Stomach smooth muscle (tissue), 2 donors: ENCODE data around the gene PXK.

Experiments
- H3K27ac ChIP-seq: one replicate; pipeline ENCODE4 v1.7.0; 2013; ENCODE audit warnings: mild to moderate bottlenecking, low read length, inconsistent platforms
- H3K27me3 ChIP-seq, 2 donors: one replicate each; pipeline ENCODE4 v1.7.0; 2013; ENCODE audit warnings: low read length in 2 of 2; ENCODE audit not compliant: insufficient read depth in 2 of 2, control insufficient read depth in 1 of 2
- H3K36me3 ChIP-seq, 2 donors: one replicate each; pipeline ENCODE4 v1.7.0; 2013; ENCODE audit warnings: low read length in 2 of 2; ENCODE audit not compliant: control insufficient read depth in 2 of 2, insufficient read depth in 2 of 2
- H3K4me1 ChIP-seq: one replicate; pipeline ENCODE4 v1.7.0; 2013; ENCODE audit warnings: low read length; ENCODE audit not compliant: control insufficient read depth, insufficient read depth
- H3K4me3 ChIP-seq, 2 donors: one replicate each; pipeline ENCODE4 v1.7.0; 2013; ENCODE audit warnings: low read length in 2 of 2
- H3K9ac ChIP-seq, 2 donors: one replicate each; pipeline ENCODE4 v1.7.0; 2013; ENCODE audit warnings: low read length in 2 of 2, mild to moderate bottlenecking in 1 of 2
- H3K9me3 ChIP-seq, 2 donors: one replicate each; pipeline ENCODE4 v1.7.0; 2013; ENCODE audit warnings: low read length in 2 of 2; ENCODE audit not compliant: control insufficient read depth in 2 of 2
- donor health status: healthy.
- donor health status: Pancreatic carcinoma.

Gene PXK

DNA sequence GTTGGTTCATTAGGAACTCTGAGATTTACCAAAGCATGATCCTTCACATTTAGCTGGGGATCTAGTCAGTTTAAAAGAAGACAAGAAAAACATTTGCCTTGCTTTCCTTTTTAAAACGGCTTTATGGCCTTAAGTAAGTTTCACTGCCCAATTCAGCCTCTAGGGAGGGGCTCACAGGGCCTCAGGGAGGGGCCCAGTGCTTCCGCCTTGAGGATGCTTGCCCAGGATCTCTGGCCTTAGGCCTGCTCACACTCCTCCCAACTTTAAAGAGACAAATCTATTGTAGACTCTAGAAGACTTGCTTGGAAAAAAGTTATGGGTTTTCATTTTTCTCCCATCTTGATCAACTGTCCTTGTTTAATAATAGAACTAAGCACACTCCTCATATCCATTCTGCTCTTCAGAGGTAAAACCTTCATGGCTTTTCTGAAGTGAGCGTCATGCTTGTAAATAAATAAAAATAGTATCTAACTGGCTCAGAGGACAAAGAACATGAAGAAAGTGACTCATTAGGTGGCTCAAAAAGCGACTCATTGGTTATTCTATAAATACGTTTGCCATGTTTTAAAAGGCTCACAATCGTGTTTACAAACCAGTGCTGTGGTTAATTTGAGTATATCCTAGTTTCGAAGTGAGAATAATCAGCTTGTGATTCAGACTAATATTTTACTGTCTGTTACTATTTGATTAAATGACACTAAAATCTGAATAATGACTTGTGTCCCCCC, 87.3 kb downstream of the PXK start:
- no peaks in the 10 kb centered on the region for H3K27me3 ChIP-seq
- H3K9me3 ChIP-seq: no peaks in the 10 kb centered on the region
- peaks cover 25 to 31% of the 10 kb centered on the region in 2 donors for H3K36me3 ChIP-seq
- peaks cover 4% of the 10 kb centered on the region for H3K4me1 ChIP-seq
- no peak overlapping the region for H3K4me3 ChIP-seq
- H3K27ac ChIP-seq: peak overlapping the region; percentile 11
- peak overlapping the region in 1 of 2 donors; percentile 36 for H3K9ac ChIP-seq

- no peak overlapping the region for H3K27ac ChIP-seq
- H3K9me3 ChIP-seq: no peaks in the 10 kb centered on the region
- no peak overlapping the region for H3K9ac ChIP-seq
- no peak overlapping the region for H3K4me3 ChIP-seq
- H3K36me3 ChIP-seq: peaks cover 29 to 36% of the 10 kb centered on the region in 2 donors
- no peaks in the 10 kb centered on the region for H3K27me3 ChIP-seq
- peaks cover 2% of the 10 kb centered on the region for H3K4me1 ChIP-seq
These were observed 88.3 kb downstream of the PXK start for GRCh38 chr3:58421004-58421403.

GRCh38 chr3:58422756-58423325, 90.1 kb downstream of the PXK start:
- Histone ChIP-seq H3K9me3 (no peaks in the 10 kb centered on the region), H3K4me3 (no peak overlapping the region), H3K9ac (no peak overlapping the region), H3K36me3 (peaks cover 38 to 43% of the 10 kb centered on the region in 2 donors), H3K27me3 (no peaks in the 10 kb centered on the region), H3K27ac (no peak overlapping the region), H3K4me1 (peaks cover 2% of the 10 kb centered on the region)

DNA sequence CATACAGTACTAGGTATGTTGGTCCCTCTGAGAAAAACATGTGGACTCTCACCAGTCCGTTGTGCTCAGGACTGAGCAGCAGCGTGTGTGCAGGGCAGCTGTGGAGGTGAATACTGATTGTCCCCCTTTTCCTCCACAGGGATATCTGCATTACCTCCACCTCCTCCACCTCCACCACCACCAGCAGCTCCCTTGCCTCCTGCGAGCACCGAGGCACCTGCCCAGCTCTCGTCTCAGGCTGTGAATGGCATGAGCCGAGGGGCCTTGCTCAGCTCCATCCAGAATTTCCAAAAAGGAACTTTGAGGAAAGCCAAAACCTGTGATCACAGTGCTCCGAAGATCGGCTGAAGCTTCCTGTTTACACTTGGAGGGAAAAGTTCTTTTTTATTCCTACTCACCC, 91.9 kb downstream of the PXK start:
- Histone ChIP-seq H3K4me1 (peaks cover 2% of the 10 kb centered on the region), H3K27ac (no peak overlapping the region), H3K9me3 (no peaks in the 10 kb centered on the region), H3K4me3 (no peak overlapping the region), H3K36me3 (peaks cover 52 to 60% of the 10 kb centered on the region in 2 donors), H3K9ac (peak overlapping the region in 1 of 2 donors; percentile 10), H3K27me3 (no peaks in the 10 kb centered on the region)

DNA sequence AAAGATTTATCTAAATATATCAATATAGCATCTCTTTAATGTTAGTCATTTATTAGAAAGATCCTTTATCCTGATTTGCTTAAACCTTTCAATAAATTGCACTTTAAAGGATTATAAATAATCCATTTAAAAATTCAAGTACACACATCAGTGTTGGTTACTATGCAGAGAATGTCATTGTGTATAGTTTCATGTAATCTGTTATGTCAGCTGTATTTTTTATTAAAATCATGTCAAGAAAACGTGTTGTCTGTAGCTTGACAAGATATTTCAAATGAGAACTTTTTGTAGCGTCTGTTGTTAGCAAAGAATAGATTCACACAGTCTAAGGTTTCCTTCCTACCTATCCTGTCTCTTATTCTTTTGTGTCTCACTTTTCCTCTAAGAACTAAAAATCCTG, 93.1 kb downstream of the PXK start:
- Histone ChIP-seq H3K9me3 (no peaks in the 10 kb centered on the region), H3K36me3 (peaks cover 63 to 70% of the 10 kb centered on the region in 2 donors), H3K4me1 (peaks cover 2% of the 10 kb centered on the region), H3K4me3 (no peak overlapping the region), H3K27me3 (no peaks in the 10 kb centered on the region), H3K9ac (no peak overlapping the region), H3K27ac (no peak overlapping the region)

- Histone ChIP-seq H3K9me3 (no peaks in the 10 kb centered on the region), H3K36me3 (peaks cover 60 to 69% of the 10 kb centered on the region in 2 donors), H3K4me3 (no peak overlapping the region), H3K27ac (no peak overlapping the region), H3K27me3 (no peaks in the 10 kb centered on the region), H3K9ac (no peak overlapping the region), H3K4me1 (peaks cover 7% of the 10 kb centered on the region)
These were observed 95.1 kb downstream of the PXK start for GRCh38 chr3:58427661-58428361.

- Histone ChIP-seq H3K27me3 (no peaks in the 10 kb centered on the region), H3K9ac (peak overlapping the region in 1 of 2 donors; percentile 7), H3K4me3 (no peak overlapping the region), H3K27ac (no peak overlapping the region), H3K36me3 (peaks cover 46 to 54% of the 10 kb centered on the region in 2 donors), H3K4me1 (peaks cover 14% of the 10 kb centered on the region), H3K9me3 (no peaks in the 10 kb centered on the region)
These were observed 97.0 kb downstream of the PXK start for GRCh38 chr3:58429657-58430056.

DNA sequence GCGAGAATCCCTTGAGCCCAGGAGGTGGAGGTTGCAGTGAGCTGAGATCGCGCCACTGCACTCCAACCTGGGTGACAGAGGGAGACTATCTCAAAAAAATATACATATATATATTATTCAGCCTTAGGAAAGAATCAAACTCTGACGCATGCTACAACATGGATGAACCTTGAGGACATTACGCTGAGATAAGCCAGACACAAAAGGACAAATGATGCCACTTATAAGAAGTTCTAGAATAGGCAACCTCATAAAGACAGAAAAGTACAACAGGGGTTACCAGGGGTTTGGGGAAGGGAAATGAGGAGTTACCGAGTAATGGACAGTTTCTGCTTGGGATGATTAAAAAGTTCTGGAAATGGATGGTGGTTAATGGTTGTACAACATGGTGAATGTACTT, 100.2 kb downstream of the PXK start:
- Histone ChIP-seq H3K9ac (peak overlapping the region; percentile 78 to 91), H3K9me3 (no peaks in the 10 kb centered on the region), H3K36me3 (peaks cover 31 to 36% of the 10 kb centered on the region in 2 donors), H3K4me1 (peaks cover 22% of the 10 kb centered on the region), H3K27ac (peak overlapping the region; percentile 85), H3K27me3 (no peaks in the 10 kb centered on the region), H3K4me3 (peak overlapping the region; percentile 92 to 93)

DNA sequence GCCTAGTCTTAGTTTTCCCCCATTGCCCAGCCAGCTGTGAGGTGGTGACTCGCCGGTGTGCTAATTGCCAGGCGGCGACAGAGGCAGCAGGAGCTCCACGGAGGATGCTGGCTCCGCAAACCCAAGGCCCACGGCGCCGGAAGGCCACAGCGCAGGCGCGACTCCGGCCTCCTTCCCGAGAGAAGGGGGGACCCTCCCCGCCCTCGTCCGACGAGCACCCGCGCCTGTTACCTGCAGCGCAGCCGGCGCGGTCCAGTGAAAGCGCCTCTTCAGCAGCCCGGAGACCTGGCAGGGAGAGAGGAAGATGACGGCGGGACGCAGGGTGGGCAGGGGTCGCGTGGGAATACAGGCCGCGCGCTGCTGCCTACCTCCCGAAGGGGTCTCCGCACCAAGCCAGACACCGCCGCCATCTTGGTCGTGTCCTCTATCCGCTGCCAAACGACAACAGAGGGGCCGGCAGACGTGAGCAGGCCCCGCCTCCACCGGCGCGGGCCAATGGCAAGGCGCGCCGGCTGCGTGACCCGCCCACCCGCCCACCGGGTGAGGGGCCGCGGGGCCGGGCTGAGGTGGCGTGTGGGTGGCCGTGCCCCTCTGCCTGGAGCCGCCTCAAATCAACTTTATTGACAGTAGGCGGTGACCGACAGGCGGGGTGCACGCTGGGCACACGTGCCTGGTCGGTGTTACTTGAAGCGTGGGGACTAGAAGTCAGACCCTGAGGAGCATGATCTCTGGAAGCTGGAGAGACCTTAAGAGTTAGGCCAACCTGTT, 100.9 kb downstream of the PXK start, which contains the start of gene PDHB:
TSS of gene PDHB (minus strand) at position 433 of the 768 bp plus-strand sequence. CDS start at position 410, 23 bp downstream.
- Histone ChIP-seq H3K27ac (peak within 1 kb of the TSS; percentile 85), H3K4me3 (peak within 1 kb of the TSS; percentile 92 to 93), H3K9me3 (no peaks in the 10 kb centered on the region), H3K4me1 (peaks cover 22% of the 10 kb centered on the region), H3K9ac (peak within 1 kb of the TSS; percentile 78 to 91), H3K36me3 (peaks cover 25 to 29% of the 10 kb centered on the region in 2 donors), H3K27me3 (no peaks in the 10 kb centered on the region)

DNA sequence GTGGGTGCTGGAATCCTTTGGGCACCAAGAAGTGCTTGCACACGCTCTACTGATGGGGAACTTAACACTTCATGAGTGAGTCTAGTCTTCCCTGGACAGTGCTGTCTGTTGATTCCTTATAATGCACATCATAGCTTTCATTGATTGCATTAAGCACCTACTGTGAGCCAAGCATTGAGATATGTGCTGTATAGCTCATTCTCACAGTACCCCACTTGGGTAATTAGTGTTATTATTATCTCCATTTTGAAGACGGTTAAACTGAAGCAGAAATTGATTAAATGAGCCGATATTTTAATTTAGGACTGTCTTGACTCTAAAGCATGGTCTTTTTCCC, 101.4 kb downstream of the PXK start:
- Histone ChIP-seq H3K4me3 (peak overlapping the region; percentile 48 to 93), H3K9me3 (no peaks in the 10 kb centered on the region), H3K4me1 (peaks cover 22% of the 10 kb centered on the region), H3K27me3 (no peaks in the 10 kb centered on the region), H3K9ac (peak overlapping the region; percentile 14 to 43), H3K36me3 (peaks cover 23 to 24% of the 10 kb centered on the region in 2 donors), H3K27ac (peak overlapping the region; percentile 66)
